H1 (cell line): Measurements from ENCODE around the gene PFN3. TPM values are rescaled to one million over a fixed set of nuclear protein-coding genes. Genes with fewer than 3 reads are reported as not detected.

Source experiments
- CTCF ChIA-PET: fragments of 300-600 bp; sonication (Branson Sonifier 250); formaldehyde crosslinking; loops from one replicate; lab custom pipeline; 2021; ENCODE audit not compliant: partially characterized antibody; lab: Charles Lee
- POLR2A ChIA-PET: fragments of 300-600 bp; sonication (Branson Sonifier 250); formaldehyde crosslinking; loops from one replicate; lab custom pipeline; 2021; ENCODE audit warnings: inconsistent platforms; ENCODE audit not compliant: partially characterized antibody; lab: Charles Lee
- DNase-seq, 2 experiments: peaks; one replicate each; pipeline versions ENCODE4 v3.0.0 to v3.0.0-alpha.2; 2010 to 2022; ENCODE audit warnings: low spot score in 2 of 2, low read depth in 1 of 2, mixed read lengths in 1 of 2
- FAIRE-seq: peaks from 2 replicates; lab custom pipeline; 2011; peaks lifted over from hg19 to GRCh38; lab: Jason Lieb, UNC
- H2AFZ ChIP-seq: 2 replicates; pipeline ENCODE4 v1.8.1; 2012; ENCODE audit warnings: low read length, inconsistent platforms
- H2AK5ac ChIP-seq: 2 replicates; pipeline ENCODE4 v1.6.1; 2013; ENCODE audit warnings: low read depth, low read length
- H2BK120ac ChIP-seq: replicated peaks from 2 replicates; pipeline ENCODE3; 2013; ENCODE audit warnings: low read depth, low read length, inconsistent platforms
- H2BK12ac ChIP-seq: 2 replicates; pipeline ENCODE4 v1.6.1; 2013; ENCODE audit warnings: low read depth, low read length
- H2BK15ac ChIP-seq: 2 replicates; pipeline ENCODE4 v1.6.1; 2013; ENCODE audit warnings: low read length
- H2BK20ac ChIP-seq: 2 replicates; pipeline ENCODE4 v1.6.1; 2013; ENCODE audit warnings: low read length
- H2BK5ac ChIP-seq: 2 replicates; pipeline ENCODE4 v1.6.1; 2013; ENCODE audit warnings: low read depth, low read length
- H3K14ac ChIP-seq: 2 replicates; pipeline ENCODE4 v1.6.1; 2013; ENCODE audit warnings: inconsistent platforms; ENCODE audit not compliant: insufficient read length
- H3K18ac ChIP-seq: 2 replicates; pipeline ENCODE4 v1.6.1; 2013; ENCODE audit warnings: low read length; ENCODE audit errors: extremely low read depth
- H3K23ac ChIP-seq: 2 replicates; pipeline ENCODE4 v1.6.1; 2013; ENCODE audit warnings: inconsistent platforms; ENCODE audit not compliant: insufficient read length
- H3K23me2 ChIP-seq: 2 replicates; pipeline ENCODE4 v1.6.1; 2013; ENCODE audit warnings: low read depth, low read length
- H3K27ac ChIP-seq: 2 replicates; pipeline ENCODE4 v1.6.1; 2011; ENCODE audit warnings: low read depth, low read length, inconsistent platforms
- H3K27me3 ChIP-seq, 4 experiments: replicated peaks in 1 of 4; 1 replicate in 1 of 4; 2 replicates in 3 of 4; pipeline versions ENCODE4 v1.6.1 to v1.8.1; 2011 to 2013; ENCODE audit warnings: low read length in 3 of 4, mild to moderate bottlenecking in 3 of 4, inconsistent platforms in 2 of 4, mixed read lengths in 2 of 4, moderate library complexity in 1 of 4; ENCODE audit not compliant: control insufficient read depth in 3 of 4, insufficient read depth in 3 of 4; ENCODE audit errors: extremely low read depth in 1 of 4
- H3K36me3 ChIP-seq, 4 experiments: 2 replicates each; pipeline versions ENCODE4 v1.6.1 to v1.8.1; 2011 to 2013; ENCODE audit warnings: mild to moderate bottlenecking in 4 of 4, low read length in 3 of 4, moderate library complexity in 2 of 4, control low read depth in 1 of 4, inconsistent platforms in 1 of 4; ENCODE audit not compliant: insufficient read depth in 4 of 4, control insufficient read depth in 2 of 4
- H3K4ac ChIP-seq: replicated peaks from 2 replicates; pipeline ENCODE3; 2013; ENCODE audit warnings: low read length, low read depth, mixed read lengths, inconsistent platforms; ENCODE audit not compliant: insufficient read length
- H3K4me1 ChIP-seq, 4 experiments: replicated peaks in 1 of 4; 1 replicate in 1 of 4; 2 replicates in 3 of 4; pipeline versions ENCODE4 v1.6.1 to v1.8.1; 2011 to 2013; ENCODE audit warnings: low read length in 3 of 4, inconsistent platforms in 2 of 4, mixed read lengths in 1 of 4; ENCODE audit not compliant: insufficient read depth in 4 of 4, control insufficient read depth in 3 of 4
- H3K4me2 ChIP-seq, 2 experiments: 2 replicates each; pipeline versions ENCODE4 v1.6.1 to v1.8.1; 2011 to 2013; ENCODE audit warnings: low read depth in 2 of 2, low read length in 2 of 2, control low read depth in 1 of 2, inconsistent platforms in 1 of 2, mild to moderate bottlenecking in 1 of 2; ENCODE audit not compliant: insufficient read depth in 1 of 2
- H3K4me3 ChIP-seq, 4 experiments: fragments of 200-600, 300-600 bp in 1 of 4; sonication (generic), shearing (Covaris generic), sonication (Bioruptor Twin) in 1 of 4; 2 replicates each; pipeline versions ENCODE4 v1.5.1 to v1.8.1; 2011 to 2016; ENCODE audit warnings: low read length in 4 of 4, low read depth in 3 of 4, control low read depth in 2 of 4, inconsistent platforms in 2 of 4, mild to moderate bottlenecking in 2 of 4, mixed read lengths in 1 of 4, moderate library complexity in 1 of 4; ENCODE audit not compliant: insufficient read depth in 2 of 4; ENCODE audit errors: extremely low read depth in 1 of 4
- H3K56ac ChIP-seq: replicated peaks from 2 replicates; pipeline ENCODE3; 2013; ENCODE audit warnings: low read depth, mild to moderate bottlenecking, mixed read lengths, low read length, inconsistent platforms; ENCODE audit not compliant: insufficient read length
- H3K79me1 ChIP-seq: 2 replicates; pipeline ENCODE4 v1.6.1; 2013; ENCODE audit warnings: low read depth, low read length, control low read depth
- H3K79me2 ChIP-seq, 2 experiments: 2 replicates each; pipeline versions ENCODE4 v1.6.1 to v1.8.1; 2012 to 2013; ENCODE audit warnings: low read length in 2 of 2, mild to moderate bottlenecking in 2 of 2, inconsistent platforms in 1 of 2; ENCODE audit not compliant: insufficient read depth in 2 of 2, control insufficient read depth in 1 of 2
- H3K9ac ChIP-seq, 4 experiments: replicated peaks in 1 of 4; 1 replicate in 1 of 4; 2 replicates in 3 of 4; pipeline versions ENCODE4 v1.6.1 to v1.8.1; 2011 to 2013; ENCODE audit warnings: low read depth in 3 of 4, low read length in 3 of 4, control low read depth in 2 of 4, mild to moderate bottlenecking in 2 of 4, moderate library complexity in 2 of 4, inconsistent platforms in 1 of 4; ENCODE audit errors: extremely low read depth in 1 of 4
- H3K9me3 ChIP-seq, 2 experiments: 2 replicates each; pipeline versions ENCODE4 v1.6.1 to v1.8.1; 2012 to 2013; ENCODE audit warnings: mild to moderate bottlenecking in 2 of 2, moderate library complexity in 2 of 2, control low read depth in 1 of 2, inconsistent platforms in 1 of 2, low read depth in 1 of 2, low read length in 1 of 2, mixed read lengths in 1 of 2; ENCODE audit not compliant: insufficient read depth in 2 of 2
- H4K20me1 ChIP-seq, 2 experiments: replicated peaks in 1 of 2; 2 replicates each; pipeline versions ENCODE3 to v1.8.1; 2011 to 2013; ENCODE audit warnings: inconsistent platforms in 2 of 2, low read length in 2 of 2, mild to moderate bottlenecking in 1 of 2; ENCODE audit not compliant: insufficient read depth in 2 of 2, control insufficient read depth in 1 of 2
- H4K5ac ChIP-seq: 2 replicates; pipeline ENCODE4 v1.6.1; 2013; ENCODE audit warnings: low read length, low read depth, mixed read lengths, inconsistent platforms; ENCODE audit not compliant: insufficient read length
- H4K8ac ChIP-seq: 2 replicates; pipeline ENCODE4 v1.8.0; 2013; ENCODE audit warnings: mild to moderate bottlenecking, moderate library complexity, low read length, inconsistent platforms; ENCODE audit not compliant: insufficient read depth; ENCODE audit errors: extremely low read depth
- H4K91ac ChIP-seq: replicated peaks from 2 replicates; pipeline ENCODE3; 2013; ENCODE audit warnings: low read length, mixed read lengths, inconsistent platforms; ENCODE audit not compliant: insufficient read length
- ASH2L ChIP-seq: fragments of 200-600, 300-600 bp; sonication (generic); IDR thresholded peaks from one replicate; pipeline ENCODE4 v1.7.1; 2017; ENCODE audit warnings: low read length
- FOSL1 ChIP-seq: IDR thresholded peaks from 2 replicates; pipeline ENCODE4 v1.6.1; 2011; ENCODE audit warnings: mild to moderate bottlenecking, low read depth, low read length, moderate library complexity; ENCODE audit not compliant: insufficient read depth
- GABPA ChIP-seq: IDR thresholded peaks from 2 replicates; pipeline ENCODE4 v1.6.1; 2011; ENCODE audit warnings: mild to moderate bottlenecking, low read length, moderate library complexity, borderline replicate concordance; ENCODE audit not compliant: insufficient read depth
- GTF2F1 ChIP-seq: IDR thresholded peaks from 2 replicates; pipeline ENCODE4 v1.6.1; 2012; ENCODE audit warnings: low read depth, low read length, improper control_type of control experiment, borderline replicate concordance
- JUN ChIP-seq: IDR thresholded peaks from 2 replicates; pipeline ENCODE4 v1.6.1; 2011; ENCODE audit warnings: low read depth, mild to moderate bottlenecking, improper control_type of control experiment, low read length
- PHF8 ChIP-seq: fragments of 200-600 bp; sonication (generic); conservative IDR thresholded peaks from 2 replicates; pipeline ENCODE4 v1.7.1; 2012; ENCODE audit warnings: low read depth, mild to moderate bottlenecking, inconsistent platforms, low read length, moderate library complexity
- SAP30 ChIP-seq: fragments of 300-600 bp; sonication (generic); IDR thresholded peaks from 2 replicates; pipeline ENCODE4 v1.7.1; 2012; ENCODE audit warnings: low read length, moderate library complexity, mild to moderate bottlenecking, inconsistent platforms; ENCODE audit not compliant: insufficient read depth, insufficient replicate concordance
- SIN3A ChIP-seq, 2 experiments: IDR thresholded peaks in 1 of 2; conservative IDR thresholded peaks in 1 of 2; 2 replicates each; pipeline ENCODE4 v1.6.1; 2011 to 2012; ENCODE audit warnings: low read length in 2 of 2, improper control_type of control experiment in 1 of 2, low read depth in 1 of 2, mild to moderate bottlenecking in 1 of 2
- SRF ChIP-seq: IDR thresholded peaks from 2 replicates; pipeline ENCODE4 v1.6.1; 2011; ENCODE audit warnings: mild to moderate bottlenecking, low read depth, low read length, moderate library complexity
- ZNF274 ChIP-seq: IDR thresholded peaks from 2 replicates; pipeline ENCODE4 v1.7.0; 2012; ENCODE audit warnings: low read length, borderline replicate concordance; ENCODE audit errors: extremely low read depth
- WGBS, 2 experiments: shearing (Covaris generic) in 1 of 2; methylation state at CpG; one replicate each; pipeline versions ENCODE4 v1.1.6 to v1.1.7; 2013 to 2015; ENCODE audit warnings: low lambda C conversion rate in 2 of 2, mixed read lengths in 2 of 2, inconsistent platforms in 1 of 2, low coverage in 1 of 2, missing lambda C conversion rate in 1 of 2; ENCODE audit not compliant: insufficient replicate concordance in 2 of 2, insufficient coverage in 1 of 2, insufficient read length in 1 of 2; ENCODE audit errors: extremely low coverage in 1 of 2, missing lambda C conversion rate in 1 of 2; 5-methylcytosine and 5-hydroxymethylcytosine counted together
- polyA plus RNA-seq, 7 experiments: library from polyadenylated mRNA; depleted of rRNA in 3 of 7; stranded (reverse) in 5 of 7; unstranded in 2 of 7; fragments of >200 nt in 5 of 7; fragments of 200-250 nt in 2 of 7; gene quantifications; 1 replicate in 5 of 7; 2 replicates in 1 of 7; 4 replicates in 1 of 7; pipeline versions ENCODE4 v1.2.1 to v1.2.3, GENCODE V29; 2011 to 2013; ENCODE audit warnings: missing spikeins in 2 of 7, mixed read lengths in 2 of 7
- total RNA-seq: library from RNA; stranded (reverse); fragmentation: NEBNext Ultra II Directional; extraction: Animal tissue kit (Norgen Biotek cat#: 25700); gene quantifications from 2 replicates; pipeline ENCODE4 v1.2.1, GENCODE V29; 2021

PFN3 gene
- total and polyA plus RNA-seq, 2 of the 8 experiments (the other 6 are each of a cell fraction or from before 2014, with no cell fraction given): not detected

DNA sequence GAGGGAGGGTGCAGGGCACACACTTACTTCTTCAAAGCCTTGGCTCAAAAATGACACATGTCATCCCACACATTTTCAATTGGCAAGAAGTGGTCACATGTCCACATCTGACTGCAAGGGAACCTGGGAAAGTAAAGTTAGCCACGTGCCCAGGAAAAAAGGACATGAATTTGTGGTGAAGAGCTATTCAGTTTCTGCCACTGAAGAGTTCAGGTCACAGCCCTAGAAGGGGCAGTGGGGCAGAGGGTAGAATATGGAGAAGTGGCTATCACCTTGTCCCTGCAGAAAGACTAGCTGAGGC is 44.6 kb downstream of the PFN3 start:
- Histone ChIP-seq H3K4ac (no peak overlapping the region), H3K23me2 (peaks cover 5% of the 10 kb centered on the region), H4K8ac (no peak overlapping the region), H2BK15ac (no peak overlapping the region), H4K20me1 (no peaks in the 10 kb centered on the region), H2AK5ac (no peak overlapping the region), H3K27me3 (peaks cover 0 to 8% (median 0%) of the 10 kb centered on the region in 4 experiments; a peak in 2 of 7 replicates), H3K4me2 (no peak overlapping the region), H3K9ac (no peak overlapping the region), H3K23ac (no peak overlapping the region), H4K91ac (no peak overlapping the region), H3K79me2 (peaks cover under 1 to 5% of the 10 kb centered on the region in 2 experiments; a peak in 3 of 4 replicates), H2BK120ac (no peak overlapping the region), H3K36me3 (no peaks in the 10 kb centered on the region), H2AFZ (no peak overlapping the region), H3K9me3 (no peaks in the 10 kb centered on the region), H2BK20ac (no peak overlapping the region), H4K5ac (no peak overlapping the region), H3K79me1 (peaks cover 1% of the 10 kb centered on the region; the same call in 1 of the 2 replicates), H3K18ac (no peak overlapping the region), H3K27ac (no peak overlapping the region), H2BK5ac (no peak overlapping the region), H2BK12ac (no peak overlapping the region), H3K4me3 (no peak overlapping the region), H3K56ac (no peak overlapping the region), H3K14ac (no peak overlapping the region), H3K4me1 (no peaks in the 10 kb centered on the region; a peak in 1 of 7 replicates)
- WGBS, 2 experiments: 54% methylated on average over 1 of the region's 1 CpG; no CpG with 5 or more reads in 1 of the 2 experiments
- POLR2A ChIA-PET: interaction anchor here (0.9 to 8.1 kb wide), 2 partner anchors 10 to 97 kb away, joined by 3 to 66 read pairs; no protein-coding TSS in a partner anchor
- DNase-seq: no peak
- FAIRE-seq: no peak
- CTCF ChIA-PET: interaction anchor here (0.9 to 11.2 kb wide), 5 partner anchors 12 to 245 kb away, joined by 3 to 142 read pairs (median 3); no protein-coding TSS in a partner anchor
- no peak for TF ChIP-seq SRF
- TF ChIP-seq GABPA: no peak
- no peak for TF ChIP-seq SIN3A (conservative IDR thresholded peaks at IDR 0.05 in 1 of 2, IDR thresholded peaks at IDR 0.05 in 1 of 2; ENCODE audit: low read depth in 1 of 2, low read length in 2 of 2)
- TF ChIP-seq ZNF274: no peak
- no peak for TF ChIP-seq PHF8
- no peak for TF ChIP-seq ASH2L
- no peak for TF ChIP-seq JUN
- no peak for TF ChIP-seq GTF2F1
- TF ChIP-seq FOSL1: no peak
- no peak for TF ChIP-seq SAP30
